MCF 10A (cell line): ENCODE measurements around the gene FPGS. TPM values are rescaled to one million over a fixed set of nuclear protein-coding genes. Genes with fewer than 3 reads are reported as not detected.

Experiments
- BruUV-seq: library from RNA; stranded (reverse); fragments of 400-500 nt; replicated peaks from 2 replicates; lab custom pipeline; 2021; lab: Mats Ljungman, UMichigan
- CTCF ChIA-PET: fragments of 300-600 bp; sonication (Branson Sonifier 250); formaldehyde crosslinking; extraction: SDS; loops from one replicate; lab custom pipeline; 2021; ENCODE audit warnings: antibody characterized with exemption, inconsistent platforms; lab: Yijun Ruan, JAX
- POLR2A ChIA-PET: fragments of 300-600, 350-650 bp; sonication (Branson Sonifier 250); formaldehyde crosslinking; extraction: SDS; loops from one replicate; lab custom pipeline; 2020; ENCODE audit warnings: antibody characterized with exemption, inconsistent platforms; lab: Yijun Ruan, JAX
- DNase-seq: peaks from one replicate; pipeline ENCODE4 v3.0.0-alpha.2; 2018; ENCODE audit not compliant: unreplicated experiment
- H3K27ac Mint-ChIP-seq: one replicate; pipeline ENCODE4 v1.8.0; 2022; ENCODE audit warnings: mild to moderate bottlenecking, low read depth, mixed read lengths; ENCODE audit not compliant: unreplicated experiment
- H3K27me3 Mint-ChIP-seq: one replicate; pipeline ENCODE4 v1.8.0; 2022; ENCODE audit warnings: mixed read lengths; ENCODE audit not compliant: insufficient read depth, unreplicated experiment
- H3K36me3 Mint-ChIP-seq: one replicate; pipeline ENCODE4 v1.8.0; 2022; ENCODE audit warnings: mild to moderate bottlenecking, moderate library complexity, mixed read lengths; ENCODE audit not compliant: insufficient read depth, unreplicated experiment
- H3K4me1 Mint-ChIP-seq: one replicate; pipeline ENCODE4 v1.8.0; 2022; ENCODE audit warnings: mixed read lengths; ENCODE audit not compliant: insufficient read depth, unreplicated experiment
- H3K4me3 Mint-ChIP-seq: one replicate; pipeline ENCODE4 v1.8.0; 2022; ENCODE audit warnings: mild to moderate bottlenecking, moderate library complexity, mixed read lengths; ENCODE audit not compliant: unreplicated experiment
- H3K9me3 Mint-ChIP-seq: one replicate; pipeline ENCODE4 v1.8.0; 2022; ENCODE audit warnings: mixed read lengths; ENCODE audit not compliant: unreplicated experiment
- CTCF ChIP-seq: fragments of 200-600 bp; IDR thresholded peaks from one replicate; pipeline ENCODE4 v1.8.0; 2022; ENCODE audit warnings: antibody characterized with exemption, mild to moderate bottlenecking; ENCODE audit not compliant: unreplicated experiment
- intact Hi-C: fragments of 100-400 bp; cut with micrococcal nuclease; formaldehyde crosslinking; loops from 2 replicates; pipeline ENCODE4 v1.14.1; 2022
- total RNA-seq: library from RNA; stranded (reverse); gene quantifications from 2 replicates; pipeline ENCODE4 v1.2.3, GENCODE V29; 2022

Gene FPGS
- total RNA-seq, 1 experiment from 2014 or later = 130 TPM

GRCh38 chr9:127758843-127759242 is 43.8 kb upstream of the FPGS start:
- no peaks in the 10 kb centered on the region for H3K9me3 Mint-ChIP-seq
- DNase-seq = no peak
- H3K27me3 Mint-ChIP-seq = peaks cover 23% of the 10 kb centered on the region
- ChIA-PET POLR2A (interaction anchor here (0.7 kb wide), 1 partner anchor 211 kb away, joined by 3 read pairs; no protein-coding TSS in a partner anchor), CTCF (interaction anchor here (0.5 to 0.6 kb wide), 2 partner anchors 11 to 128 kb away, joined by 4 read pairs; no protein-coding TSS in a partner anchor)
- H3K27ac Mint-ChIP-seq = no peak overlapping the region
- BruUV-seq = no TSS peak
- no peak for TF ChIP-seq CTCF
- peaks cover 6% of the 10 kb centered on the region for H3K36me3 Mint-ChIP-seq
- intact Hi-C loops = no loop called here
- no peak overlapping the region for H3K4me3 Mint-ChIP-seq
- H3K4me1 Mint-ChIP-seq = no peaks in the 10 kb centered on the region

- ChIA-PET CTCF (no interaction called here), POLR2A (interaction anchor here (0.7 to 0.9 kb wide), 2 partner anchors 10 to 12 kb away, joined by 3 read pairs; no protein-coding TSS in a partner anchor)
- Mint-ChIP-seq H3K36me3 (peaks cover 6% of the 10 kb centered on the region), H3K27ac (no peak overlapping the region), H3K9me3 (peaks cover 7% of the 10 kb centered on the region), H3K4me1 (no peaks in the 10 kb centered on the region), H3K4me3 (no peak overlapping the region), H3K27me3 (peaks cover 15% of the 10 kb centered on the region)
- intact Hi-C loops = no loop called here
- no TSS peak for BruUV-seq
- no peak for TF ChIP-seq CTCF
- DNase-seq = no peak
Observed at GRCh38 chr9:127761061-127761460, 41.6 kb upstream of the FPGS start.

- intact Hi-C loops = no loop called here
- Mint-ChIP-seq H3K4me1 (no peaks in the 10 kb centered on the region), H3K4me3 (no peak overlapping the region), H3K9me3 (peaks cover 7% of the 10 kb centered on the region), H3K27ac (no peak overlapping the region), H3K27me3 (peaks cover 15% of the 10 kb centered on the region), H3K36me3 (peaks cover 6% of the 10 kb centered on the region)
- CTCF ChIA-PET = no interaction called here
- no TSS peak for BruUV-seq
- DNase-seq = no peak
- POLR2A ChIA-PET = interaction anchor here (0.7 to 0.9 kb wide), 2 partner anchors 9 to 12 kb away, joined by 3 read pairs; no protein-coding TSS in a partner anchor
- TF ChIP-seq CTCF = no peak
Observed at GRCh38 chr9:127761491-127761956, 41.2 kb upstream of the FPGS start.

GRCh38 chr9:127762111-127762676 is 40.5 kb upstream of the FPGS start:
- Mint-ChIP-seq H3K4me1 (no peaks in the 10 kb centered on the region), H3K36me3 (peaks cover 6% of the 10 kb centered on the region), H3K4me3 (no peak overlapping the region), H3K9me3 (peaks cover 7% of the 10 kb centered on the region), H3K27me3 (peaks cover 15% of the 10 kb centered on the region), H3K27ac (no peak overlapping the region)
- DNase-seq = no peak
- no TSS peak for BruUV-seq
- no peak for TF ChIP-seq CTCF
- ChIA-PET POLR2A (interaction anchor here (0.6 kb wide), 1 partner anchor 37 kb away, joined by 3 read pairs; no protein-coding TSS in a partner anchor), CTCF (no interaction called here)
- intact Hi-C loops = no loop called here
